GM12892 (cell line): Measurements from ENCODE around the gene UNC80.

Experiments used
- POLR2A ChIP-seq: IDR thresholded peaks from 2 replicates; pipeline ENCODE4 v1.6.1; 2011; ENCODE audit warnings: low read depth, low read length, control low read depth
- TAF1 ChIP-seq: IDR thresholded peaks from 2 replicates; pipeline ENCODE4 v1.6.1; 2011; ENCODE audit warnings: low read depth, mild to moderate bottlenecking, control low read depth, low read length, borderline replicate concordance

DNA sequence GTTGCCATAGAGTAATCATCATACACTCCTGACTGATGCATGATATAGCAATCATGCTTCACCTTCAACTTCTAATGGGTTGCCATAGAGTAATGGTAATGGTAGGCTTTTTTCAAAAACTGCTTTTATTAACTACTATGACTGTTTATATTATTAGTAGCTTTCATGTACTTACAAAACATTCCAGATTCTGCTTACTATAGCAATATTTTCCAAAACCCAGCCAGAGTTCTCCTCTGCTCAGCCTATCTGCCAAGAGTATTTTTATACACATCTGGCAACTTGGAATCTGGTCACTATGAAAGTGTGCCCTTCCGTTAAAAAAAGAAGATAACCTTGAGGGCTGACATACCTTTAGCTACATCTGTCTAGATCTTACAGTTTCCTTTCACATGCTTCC is 5.0 kb upstream of the UNC80 start:
- TF ChIP-seq POLR2A (no peak), TAF1 (no peak)
